HUES6 (cell line): ENCODE results near the gene TNFRSF8.

Experiments
- H3K27ac ChIP-seq: 2 replicates; pipeline ENCODE4 v1.7.0; 2013; ENCODE audit warnings: low read depth, mild to moderate bottlenecking, low read length, inconsistent platforms
- H3K27me3 ChIP-seq: 2 replicates; pipeline ENCODE4 v1.6.1; 2013; ENCODE audit warnings: low read length; ENCODE audit not compliant: control insufficient read depth, insufficient read depth
- H3K36me3 ChIP-seq: 2 replicates; pipeline ENCODE4 v1.6.1; 2013; ENCODE audit warnings: low read length; ENCODE audit not compliant: control insufficient read depth, insufficient read depth
- H3K4me1 ChIP-seq: 2 replicates; pipeline ENCODE4 v1.6.1; 2013; ENCODE audit warnings: low read length; ENCODE audit not compliant: control insufficient read depth, insufficient read depth
- H3K4me3 ChIP-seq: 2 replicates; pipeline ENCODE4 v1.5.1; 2013; ENCODE audit warnings: low read depth, low read length
- H3K9ac ChIP-seq: one replicate; pipeline ENCODE4 v1.6.1; 2013; ENCODE audit warnings: mild to moderate bottlenecking, low read length
- H3K9me3 ChIP-seq: 2 replicates; pipeline ENCODE4 v1.6.1; 2013; ENCODE audit warnings: low read depth, low read length; ENCODE audit not compliant: control insufficient read depth, insufficient read depth

TNFRSF8 gene

DNA sequence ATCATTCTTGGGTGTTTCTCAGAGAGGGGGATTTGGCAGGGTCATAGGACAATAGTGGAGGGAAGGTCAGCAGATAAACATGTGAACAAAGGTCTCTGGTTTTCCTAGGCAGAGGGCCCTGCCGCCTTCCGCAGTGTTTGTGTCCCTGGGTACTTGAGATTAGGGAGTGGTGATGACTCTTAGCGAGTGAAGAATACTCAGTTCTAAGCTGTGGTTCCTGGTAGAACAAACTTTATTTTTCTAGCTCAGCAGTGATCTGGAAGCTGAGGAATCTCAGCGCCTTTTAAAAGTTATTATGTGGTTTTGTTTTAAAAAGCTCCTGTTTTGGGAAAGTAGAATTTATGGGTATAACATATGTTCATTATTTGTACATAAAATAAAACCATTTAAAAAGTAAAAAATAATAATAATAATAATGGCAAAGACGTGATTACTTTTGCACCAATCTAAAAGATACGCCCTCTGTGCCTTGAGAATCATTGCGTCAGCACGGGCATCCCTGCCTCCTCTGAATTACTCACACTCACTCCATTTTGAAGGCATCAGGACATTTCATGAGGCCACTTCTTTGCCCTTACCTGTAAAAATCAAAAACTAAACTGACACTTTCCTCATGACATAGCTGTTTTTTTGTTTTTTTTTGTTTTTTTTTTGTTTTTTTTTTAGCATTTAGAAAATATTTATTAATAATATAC is 74.0 kb downstream of the TNFRSF8 start:
- H3K9ac ChIP-seq, result no peak overlapping the region
- H3K4me3 ChIP-seq, result no peak overlapping the region
- H3K27ac ChIP-seq, result no peak overlapping the region
- H3K27me3 ChIP-seq, result no peaks in the 10 kb centered on the region
- peaks cover 18% of the 10 kb centered on the region; the same call in 1 of the 2 replicates for H3K36me3 ChIP-seq
- H3K4me1 ChIP-seq, result peaks cover 3% of the 10 kb centered on the region; the same call in 1 of the 2 replicates
- H3K9me3 ChIP-seq, result no peaks in the 10 kb centered on the region

- Histone ChIP-seq H3K4me3 (no peak overlapping the region), H3K27me3 (no peaks in the 10 kb centered on the region), H3K9me3 (no peaks in the 10 kb centered on the region), H3K9ac (no peak overlapping the region), H3K27ac (no peak overlapping the region), H3K4me1 (peaks cover 8% of the 10 kb centered on the region; the same call in 1 of the 2 replicates), H3K36me3 (peaks cover 18% of the 10 kb centered on the region; the same call in 1 of the 2 replicates)
These were observed 75.4 kb downstream of the TNFRSF8 start for GRCh38 chr1:12138196-12139168.

- no peak overlapping the region for H3K27ac ChIP-seq
- H3K4me3 ChIP-seq, result no peak overlapping the region
- peaks cover 8% of the 10 kb centered on the region; the same call in 1 of the 2 replicates for H3K4me1 ChIP-seq
These were observed 76.9 kb downstream of the TNFRSF8 start for GRCh38 chr1:12140016-12140415.

DNA sequence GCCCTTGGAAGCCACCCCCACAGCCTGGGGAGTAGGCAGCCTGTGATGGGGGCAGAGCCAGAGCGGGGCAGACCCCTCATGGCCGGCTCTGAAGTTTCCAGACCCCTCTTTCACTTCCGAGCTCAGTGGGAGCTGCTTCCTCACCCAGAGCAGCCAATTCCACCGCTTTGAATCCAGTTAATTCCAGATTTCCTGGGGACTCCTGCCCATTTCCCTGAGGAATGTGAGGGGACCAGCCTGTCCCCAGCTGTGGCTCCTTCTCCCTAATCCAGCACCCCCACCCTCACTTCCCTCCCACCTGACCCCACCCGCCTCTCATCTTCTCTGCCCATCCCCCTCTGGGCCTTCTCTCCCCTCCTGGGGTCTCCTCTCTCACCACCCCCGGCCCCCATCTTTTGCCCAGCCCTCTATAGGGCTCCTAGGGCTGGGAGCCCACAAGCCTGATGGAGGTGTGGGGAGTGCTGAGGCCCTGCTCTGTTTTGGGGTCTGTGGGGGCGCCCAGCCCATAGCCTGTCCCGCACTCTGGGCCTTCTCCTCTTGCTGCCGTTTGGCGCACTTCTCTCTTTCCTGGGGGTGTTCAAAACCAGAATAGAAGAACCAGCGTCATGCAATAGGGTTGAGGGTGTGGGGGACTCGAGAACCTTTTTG is 77.5 kb downstream of the TNFRSF8 start:
- H3K36me3 ChIP-seq, result peaks cover 18% of the 10 kb centered on the region; the same call in 1 of the 2 replicates
- H3K4me3 ChIP-seq, result no peak overlapping the region
- H3K9ac ChIP-seq, result no peak overlapping the region
- H3K4me1 ChIP-seq, result peaks cover 8% of the 10 kb centered on the region; the same call in 1 of the 2 replicates
- H3K9me3 ChIP-seq, result no peaks in the 10 kb centered on the region
- no peaks in the 10 kb centered on the region for H3K27me3 ChIP-seq
- no peak overlapping the region for H3K27ac ChIP-seq

More at GRCh38 chr1:12140016-12140415, 76.9 kb downstream of the TNFRSF8 start:
- no peaks in the 10 kb centered on the region for H3K9me3 ChIP-seq
- H3K27me3 ChIP-seq, result no peaks in the 10 kb centered on the region
- no peak overlapping the region for H3K9ac ChIP-seq
- H3K36me3 ChIP-seq, result peaks cover 18% of the 10 kb centered on the region; the same call in 1 of the 2 replicates

DNA sequence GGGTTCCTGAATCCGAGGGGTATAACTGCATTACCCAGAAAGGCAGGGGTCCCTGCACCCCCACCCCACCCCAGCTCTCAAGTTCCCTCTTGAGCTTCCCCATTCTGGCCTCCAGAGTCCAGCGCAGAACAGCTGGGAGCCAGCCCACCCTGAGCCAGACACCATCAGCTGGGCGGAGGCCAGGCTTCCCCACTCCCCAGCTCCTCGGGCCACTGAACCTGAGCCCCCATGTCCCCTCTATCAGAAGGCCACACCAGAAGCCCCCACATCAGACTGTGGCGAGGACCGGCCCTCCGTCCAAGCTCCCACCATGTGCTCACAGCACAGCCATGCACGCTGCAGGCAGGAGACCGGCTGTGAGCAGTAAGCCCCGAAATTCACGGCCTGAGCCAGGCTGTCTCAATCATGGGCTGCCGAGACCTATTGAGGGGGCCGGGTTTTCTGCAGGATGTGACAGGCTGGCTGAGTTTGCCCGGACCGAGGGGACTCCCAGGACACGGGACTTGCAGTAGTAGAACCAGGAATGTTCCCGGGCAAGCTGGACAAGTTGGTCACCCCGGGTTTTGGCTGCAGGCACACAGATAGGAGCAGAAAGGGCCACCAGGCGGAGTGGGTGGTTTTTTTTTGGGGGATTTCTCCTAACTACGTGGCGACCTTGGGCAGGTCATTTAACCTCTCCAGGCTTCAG is 78.2 kb downstream of the TNFRSF8 start:
- H3K36me3 ChIP-seq, result peaks cover 18% of the 10 kb centered on the region; the same call in 1 of the 2 replicates
- no peak overlapping the region for H3K4me3 ChIP-seq
- H3K9ac ChIP-seq, result no peak overlapping the region
- no peaks in the 10 kb centered on the region for H3K27me3 ChIP-seq
- H3K4me1 ChIP-seq, result peaks cover 8% of the 10 kb centered on the region; the same call in 1 of the 2 replicates
- H3K27ac ChIP-seq, result no peak overlapping the region
- no peaks in the 10 kb centered on the region for H3K9me3 ChIP-seq

- H3K4me1 ChIP-seq, result peaks cover 8% of the 10 kb centered on the region; the same call in 1 of the 2 replicates
These were observed 79.2 kb downstream of the TNFRSF8 start for GRCh38 chr1:12142141-12142823.

GRCh38 chr1:12142891-12143630 is 80.0 kb downstream of the TNFRSF8 start:
- Histone ChIP-seq H3K36me3 (peaks cover 17% of the 10 kb centered on the region; the same call in 1 of the 2 replicates), H3K27ac (no peak overlapping the region), H3K27me3 (no peaks in the 10 kb centered on the region), H3K4me3 (no peak overlapping the region), H3K9ac (no peak overlapping the region), H3K4me1 (peaks cover 8% of the 10 kb centered on the region; the same call in 1 of the 2 replicates), H3K9me3 (no peaks in the 10 kb centered on the region)

More at GRCh38 chr1:12142141-12142823, 79.2 kb downstream of the TNFRSF8 start:
- Histone ChIP-seq H3K4me3 (no peak overlapping the region), H3K27ac (no peak overlapping the region), H3K27me3 (no peaks in the 10 kb centered on the region), H3K9me3 (no peaks in the 10 kb centered on the region), H3K36me3 (peaks cover 18% of the 10 kb centered on the region; the same call in 1 of the 2 replicates), H3K9ac (no peak overlapping the region)

DNA sequence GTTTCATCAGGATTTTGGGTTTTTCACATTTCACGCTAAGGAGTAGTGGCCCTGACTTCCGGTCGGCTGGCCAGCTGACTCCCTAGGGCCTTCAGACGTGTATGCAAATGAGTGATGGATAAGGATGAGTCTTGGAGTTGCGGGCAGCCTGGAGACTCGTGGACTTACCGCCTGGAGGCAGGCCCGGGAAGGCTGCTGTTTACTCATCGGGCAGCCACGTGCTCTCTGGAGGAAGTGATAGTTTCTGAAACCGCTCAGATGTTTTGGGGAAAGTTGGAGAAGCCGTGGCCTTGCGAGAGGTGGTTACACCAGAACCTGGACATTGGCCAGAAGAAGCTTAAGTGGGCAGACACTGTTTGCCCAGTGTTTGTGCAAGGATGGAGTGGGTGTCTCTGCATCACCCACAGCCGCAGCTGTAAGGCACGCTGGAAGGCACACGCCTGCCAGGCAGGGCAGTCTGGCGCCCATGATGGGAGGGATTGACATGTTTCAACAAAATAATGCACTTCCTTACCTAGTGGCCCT is 80.6 kb downstream of the TNFRSF8 start:
- Histone ChIP-seq H3K9me3 (no peaks in the 10 kb centered on the region), H3K27me3 (no peaks in the 10 kb centered on the region), H3K27ac (no peak overlapping the region), H3K9ac (no peak overlapping the region), H3K4me3 (no peak overlapping the region), H3K4me1 (peaks cover 8% of the 10 kb centered on the region; the same call in 1 of the 2 replicates), H3K36me3 (peaks cover 11% of the 10 kb centered on the region; the same call in 1 of the 2 replicates)

- Histone ChIP-seq H3K36me3 (peaks cover 6% of the 10 kb centered on the region; the same call in 1 of the 2 replicates), H3K9me3 (no peaks in the 10 kb centered on the region), H3K4me1 (peaks cover 8% of the 10 kb centered on the region; the same call in 1 of the 2 replicates), H3K4me3 (no peak overlapping the region), H3K27ac (no peak overlapping the region), H3K27me3 (no peaks in the 10 kb centered on the region), H3K9ac (no peak overlapping the region)
These were observed 81.1 kb downstream of the TNFRSF8 start for GRCh38 chr1:12144236-12144635.
